GM12873 (cell line): ENCODE measurements around the gene ABCC1.

Experiments
- CTCF ChIP-seq: IDR thresholded peaks from 2 replicates; pipeline ENCODE4 v1.5.1; 2012; ENCODE audit warnings: low read depth, mild to moderate bottlenecking, moderate library complexity, low read length, control low read depth; ENCODE audit not compliant: insufficient read depth; ENCODE audit errors: missing control alignments

Gene ABCC1

GRCh38 chr16:16014329-16015224, 65.2 kb downstream of the ABCC1 start:
- no peak for TF ChIP-seq CTCF

DNA sequence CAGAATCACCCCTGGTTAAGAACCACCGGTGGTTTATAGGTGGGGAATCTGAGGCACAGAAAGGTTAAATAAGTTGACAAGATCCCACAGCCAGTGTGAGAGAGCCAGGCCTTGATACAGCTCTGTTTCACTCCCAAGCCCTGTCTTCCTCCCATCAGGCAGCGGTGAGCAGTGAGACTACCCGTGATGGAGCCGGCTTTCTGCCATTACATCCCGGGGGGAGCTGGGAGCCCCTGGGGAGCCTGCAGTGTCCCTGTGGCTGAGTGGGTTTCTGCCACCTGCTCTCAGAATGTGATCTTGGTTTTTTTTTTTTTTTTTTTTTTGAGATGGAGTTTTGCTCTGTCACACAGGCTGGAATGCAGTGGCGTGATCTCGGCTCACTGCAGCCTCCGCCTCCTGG, 66.4 kb downstream of the ABCC1 start:
- no peak for TF ChIP-seq CTCF

- no peak for TF ChIP-seq CTCF
These were observed 67.1 kb downstream of the ABCC1 start for GRCh38 chr16:16016388-16016964.

- TF ChIP-seq CTCF = no peak
These were observed 68.4 kb downstream of the ABCC1 start for GRCh38 chr16:16017812-16018211.

DNA sequence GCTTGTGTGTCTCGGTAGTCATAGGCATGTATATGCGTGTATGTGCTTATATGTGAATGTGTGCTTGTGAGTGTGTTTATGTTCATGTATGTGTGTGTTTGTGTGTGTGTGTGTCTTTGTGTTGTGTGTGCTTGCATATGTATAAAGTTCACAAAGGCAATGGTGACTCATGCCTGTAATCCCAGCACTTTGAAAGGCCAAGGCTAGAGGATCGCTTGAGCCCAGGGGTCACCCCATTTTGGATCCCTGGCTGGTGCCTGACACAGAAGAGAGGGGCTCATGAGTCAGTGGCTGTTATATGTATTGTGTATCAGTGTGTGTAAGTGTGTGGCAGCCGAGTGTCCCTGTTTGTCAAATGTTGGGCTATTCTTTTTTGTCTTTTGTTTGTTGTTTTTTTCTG, 69.3 kb downstream of the ABCC1 start:
- TF ChIP-seq CTCF = no peak

DNA sequence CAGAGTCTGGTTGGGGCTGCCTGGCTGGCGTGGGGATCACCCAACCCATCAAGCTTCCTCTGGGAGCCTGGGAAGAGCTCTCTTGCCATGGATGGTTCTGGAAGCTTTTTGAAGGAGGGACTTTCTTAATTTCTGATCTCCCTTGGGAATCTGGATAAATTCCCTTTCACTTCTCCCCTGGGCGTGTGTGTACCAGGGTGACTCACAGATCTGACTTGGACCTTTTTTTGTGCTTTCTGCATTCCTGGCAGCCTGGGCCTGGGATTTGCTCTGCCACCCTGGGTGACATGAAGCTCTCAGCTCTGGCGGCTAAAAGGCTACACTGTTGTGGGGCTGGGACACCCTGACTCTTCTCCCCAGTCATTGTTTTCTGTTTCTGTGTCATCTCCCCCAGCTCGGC, 70.1 kb downstream of the ABCC1 start:
- no peak for TF ChIP-seq CTCF

DNA sequence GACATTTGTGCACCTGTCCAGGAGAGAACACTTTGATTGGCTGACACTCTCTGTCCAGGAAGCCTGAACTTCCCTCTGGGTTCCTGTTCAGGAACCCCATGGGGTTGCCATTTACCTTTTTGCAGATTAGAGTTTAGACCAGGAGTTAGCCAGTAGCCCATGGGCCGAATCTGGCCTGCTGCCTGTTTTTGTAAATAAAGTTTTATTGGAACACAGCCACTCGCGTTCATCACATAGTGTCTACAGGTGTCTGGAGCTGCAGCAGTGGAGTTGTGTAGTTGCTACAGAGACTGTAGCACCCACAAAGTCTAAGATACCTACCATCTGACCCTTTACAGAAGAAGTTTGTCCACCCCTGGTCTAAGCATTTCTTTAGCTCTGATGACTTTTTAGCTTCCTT, 70.9 kb downstream of the ABCC1 start:
- no peak for TF ChIP-seq CTCF
